Measurements from ENCODE around the gene PARVB. TPM values are rescaled to one million over a fixed set of nuclear protein-coding genes. Genes with fewer than 3 reads are reported as not detected.

PARVB gene
- total RNA-seq, 1 donor: 29.3 TPM

GRCh38 chr22:44206696-44207095, 182.6 kb downstream of the PARVB start:
- H3K36me3 ChIP-seq (ENCODE audit: insufficient read depth, low read length): no peaks in the 10 kb centered on the region

GRCh38 chr22:44207173-44207980, 183.3 kb downstream of the PARVB start:
- H3K27ac ChIP-seq (ENCODE audit: low read depth, low read length): no peak overlapping the region
- H3K4me2 ChIP-seq (ENCODE audit: insufficient read depth, low read length): no peak overlapping the region
- no peak overlapping the region for H3K4me3 ChIP-seq (ENCODE audit: insufficient read depth, low read length)
- peak; percentile 22 for DNase-seq (ENCODE audit: insufficient read length, low spot score, missing footprints)
- H3K9me3 ChIP-seq (ENCODE audit: low read depth, low read length): no peaks in the 10 kb centered on the region
- TF ChIP-seq CTCF (IDR thresholded peaks at IDR 0.05; ENCODE audit: extremely low read depth, low read depth, low read length): no peak
- H3K79me2 ChIP-seq (ENCODE audit: insufficient read depth, low read length): no peaks in the 10 kb centered on the region
- peaks cover 23% of the 10 kb centered on the region for H3K4me1 ChIP-seq (ENCODE audit: insufficient read depth, low read length)
- H2AFZ ChIP-seq (ENCODE audit: low read length): no peak overlapping the region
- no peaks in the 10 kb centered on the region for H3K27me3 ChIP-seq (ENCODE audit: insufficient read depth, low read length)
- H4K20me1 ChIP-seq (ENCODE audit: insufficient read depth, low read length): no peaks in the 10 kb centered on the region
- H3K36me3 ChIP-seq (ENCODE audit: insufficient read depth, low read length): no peaks in the 10 kb centered on the region

More at GRCh38 chr22:44206696-44207095, 182.6 kb downstream of the PARVB start:
- Histone ChIP-seq H3K4me1 (ENCODE audit: insufficient read depth, low read length) (peaks cover 23% of the 10 kb centered on the region), H3K9me3 (ENCODE audit: low read depth, low read length) (no peaks in the 10 kb centered on the region), H2AFZ (ENCODE audit: low read length) (no peak overlapping the region), H3K4me3 (ENCODE audit: insufficient read depth, low read length) (no peak overlapping the region), H3K27ac (ENCODE audit: low read depth, low read length) (no peak overlapping the region), H4K20me1 (ENCODE audit: insufficient read depth, low read length) (no peaks in the 10 kb centered on the region), H3K27me3 (ENCODE audit: insufficient read depth, low read length) (no peaks in the 10 kb centered on the region), H3K4me2 (ENCODE audit: insufficient read depth, low read length) (no peak overlapping the region), H3K79me2 (ENCODE audit: insufficient read depth, low read length) (no peaks in the 10 kb centered on the region)
- DNase-seq (ENCODE audit: insufficient read length, low spot score, missing footprints): peak; percentile 74
- no peak for TF ChIP-seq CTCF (IDR thresholded peaks at IDR 0.05; ENCODE audit: extremely low read depth, low read depth, low read length)

- Histone ChIP-seq H3K4me2 (ENCODE audit: insufficient read depth, low read length) (no peak overlapping the region), H3K27me3 (ENCODE audit: insufficient read depth, low read length) (no peaks in the 10 kb centered on the region), H3K27ac (ENCODE audit: low read depth, low read length) (no peak overlapping the region), H3K36me3 (ENCODE audit: insufficient read depth, low read length) (no peaks in the 10 kb centered on the region), H4K20me1 (ENCODE audit: insufficient read depth, low read length) (no peaks in the 10 kb centered on the region), H3K79me2 (ENCODE audit: insufficient read depth, low read length) (no peaks in the 10 kb centered on the region), H2AFZ (ENCODE audit: low read length) (no peak overlapping the region), H3K9me3 (ENCODE audit: low read depth, low read length) (no peaks in the 10 kb centered on the region), H3K4me1 (ENCODE audit: insufficient read depth, low read length) (peaks cover 23% of the 10 kb centered on the region), H3K4me3 (ENCODE audit: insufficient read depth, low read length) (no peak overlapping the region)
- DNase-seq (ENCODE audit: insufficient read length, low spot score, missing footprints): peak; percentile 18
- no peak for TF ChIP-seq CTCF (IDR thresholded peaks at IDR 0.05; ENCODE audit: extremely low read depth, low read depth, low read length)
Measured at GRCh38 chr22:44207981-44208317, 183.8 kb downstream of the PARVB start.

DNA sequence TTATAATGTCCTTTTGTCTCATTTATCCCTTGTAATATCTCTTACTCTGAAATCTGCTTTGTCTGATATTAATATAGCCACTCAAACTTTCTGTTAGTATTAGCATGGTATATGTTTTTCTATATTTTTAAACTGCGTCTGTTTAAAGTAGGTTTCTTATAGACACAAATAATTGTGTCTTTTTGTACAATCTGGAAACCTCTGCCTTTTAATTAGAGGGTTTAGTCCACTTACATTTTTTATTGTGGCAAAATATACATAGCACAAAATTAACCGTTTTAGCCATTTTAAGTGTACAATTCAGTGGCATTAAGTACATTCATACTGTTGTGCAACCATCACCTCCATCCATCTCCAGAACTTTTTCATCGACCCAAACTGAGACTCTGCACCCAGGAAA, 185.2 kb downstream of the PARVB start:
- Histone ChIP-seq H4K20me1 (ENCODE audit: insufficient read depth, low read length) (no peaks in the 10 kb centered on the region), H2AFZ (ENCODE audit: low read length) (no peak overlapping the region), H3K36me3 (ENCODE audit: insufficient read depth, low read length) (no peaks in the 10 kb centered on the region), H3K4me2 (ENCODE audit: insufficient read depth, low read length) (no peak overlapping the region), H3K27ac (ENCODE audit: low read depth, low read length) (no peak overlapping the region), H3K4me3 (ENCODE audit: insufficient read depth, low read length) (no peak overlapping the region), H3K79me2 (ENCODE audit: insufficient read depth, low read length) (no peaks in the 10 kb centered on the region), H3K4me1 (ENCODE audit: insufficient read depth, low read length) (peaks cover 21% of the 10 kb centered on the region), H3K9me3 (ENCODE audit: low read depth, low read length) (no peaks in the 10 kb centered on the region), H3K27me3 (ENCODE audit: insufficient read depth, low read length) (no peaks in the 10 kb centered on the region)
- TF ChIP-seq CTCF (IDR thresholded peaks at IDR 0.05; ENCODE audit: extremely low read depth, low read depth, low read length): no peak
- DNase-seq (ENCODE audit: insufficient read length, low spot score, missing footprints): no peak

Measured in osteoblast (primary cell).